CD4-positive, alpha-beta T cell treated with Interleukin-10 for 1 hour (primary cell): ENCODE measurements around the gene ATP5F1D.

Source experiments
- DNase-seq: peaks from one replicate; pipeline ENCODE4 v3.0.0-alpha.2; 2020

The ATP5F1D gene

DNA sequence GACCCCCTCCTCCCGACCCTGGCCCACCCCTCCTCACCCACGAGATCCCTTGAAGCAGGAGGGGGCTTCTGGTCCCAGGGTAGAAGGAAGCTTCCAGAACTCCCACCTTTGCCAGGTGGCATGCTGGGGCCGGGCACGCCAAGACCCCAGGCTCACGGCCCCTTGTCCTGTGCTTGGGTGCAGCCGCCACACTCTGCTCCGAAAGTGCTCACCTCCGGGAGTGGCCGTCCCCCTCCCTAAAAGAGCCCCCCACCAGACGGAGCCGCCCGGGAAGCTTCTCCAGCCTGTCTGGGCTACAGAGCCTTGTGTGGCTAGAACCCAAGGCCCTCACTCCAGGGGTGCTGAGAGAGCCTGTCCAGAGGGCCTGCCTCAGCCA, 42.4 kb downstream of the ATP5F1D start:
- no peak for DNase-seq

DNA sequence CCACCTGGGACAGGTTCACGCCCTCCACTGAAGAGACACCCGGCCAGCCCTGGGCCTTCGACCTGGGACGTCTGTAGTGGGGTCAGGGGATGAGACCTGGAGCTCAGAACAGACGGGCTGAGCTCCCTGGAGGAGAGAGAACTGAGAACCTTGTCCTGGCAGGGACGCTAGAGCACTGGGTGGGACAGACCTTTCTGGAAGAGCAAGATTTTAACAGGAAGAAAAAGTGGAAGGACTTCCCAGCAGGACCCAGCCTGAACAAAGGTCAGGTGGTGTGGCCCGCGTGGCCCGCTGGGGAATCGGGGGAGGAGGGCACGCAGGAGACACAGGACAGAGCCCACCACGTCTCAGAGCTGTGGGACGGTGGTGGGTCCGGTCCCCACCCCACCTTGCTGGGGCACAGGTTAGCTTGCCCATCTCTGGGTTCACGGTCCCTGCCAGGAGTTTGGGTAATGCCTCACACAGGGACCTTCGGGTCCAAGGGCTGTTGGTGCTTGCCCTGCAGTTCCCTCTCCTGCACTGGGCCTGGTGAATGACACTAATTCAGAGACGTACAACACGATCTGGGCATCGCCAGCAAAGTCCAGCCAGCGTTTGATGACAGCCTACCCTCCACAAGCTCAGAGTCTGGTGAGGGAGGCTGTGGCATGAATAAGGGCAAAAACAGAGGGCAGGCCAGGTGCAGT, 42.9 kb downstream of the ATP5F1D start:
- no peak for DNase-seq

- DNase-seq, result no peak
These were observed 43.6 kb downstream of the ATP5F1D start for GRCh38 chr19:1284979-1285736.

DNA sequence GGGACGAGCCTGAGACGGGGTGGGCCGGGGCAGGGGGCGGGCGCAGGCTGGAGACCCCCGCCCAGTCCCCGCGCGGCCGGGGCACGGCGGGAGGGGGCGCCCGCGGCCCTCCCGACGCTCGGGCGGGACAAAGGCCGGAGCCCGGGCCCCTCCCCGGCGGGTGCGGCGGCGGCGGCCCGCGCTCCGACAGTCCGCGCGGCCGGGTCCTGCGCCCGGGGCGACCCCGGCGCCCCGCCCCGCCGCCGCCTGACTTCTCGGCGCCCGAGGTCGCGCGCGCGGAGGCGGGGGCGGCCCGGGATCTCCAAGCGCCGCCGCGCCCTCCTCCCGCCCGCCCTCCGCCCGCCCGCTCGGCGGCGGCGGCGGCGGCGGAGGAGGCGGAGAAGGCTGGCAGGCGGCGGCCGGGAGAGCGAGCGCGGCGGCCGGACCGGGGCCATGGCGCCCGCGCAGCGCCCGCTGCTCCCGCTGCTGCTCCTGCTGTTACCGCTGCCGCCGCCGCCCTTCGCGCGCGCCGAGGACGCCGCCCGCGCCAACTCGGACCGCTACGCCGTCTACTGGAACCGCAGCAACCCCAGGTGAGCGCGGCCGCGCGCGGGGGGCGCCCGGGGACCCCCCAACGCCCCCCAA, 44.3 kb downstream of the ATP5F1D start, which contains the start of gene EFNA2:
Gene EFNA2, plus strand, starts transcription at position 137 of the 624 bp plus-strand sequence. Its CDS starts 296 bp downstream, at position 433.
- no peak for DNase-seq

- DNase-seq, result no peak
These were observed 45.2 kb downstream of the ATP5F1D start for GRCh38 chr19:1286487-1287353.

GRCh38 chr19:1287354-1288225, 46.0 kb downstream of the ATP5F1D start:
- DNase-seq, result no peak

DNA sequence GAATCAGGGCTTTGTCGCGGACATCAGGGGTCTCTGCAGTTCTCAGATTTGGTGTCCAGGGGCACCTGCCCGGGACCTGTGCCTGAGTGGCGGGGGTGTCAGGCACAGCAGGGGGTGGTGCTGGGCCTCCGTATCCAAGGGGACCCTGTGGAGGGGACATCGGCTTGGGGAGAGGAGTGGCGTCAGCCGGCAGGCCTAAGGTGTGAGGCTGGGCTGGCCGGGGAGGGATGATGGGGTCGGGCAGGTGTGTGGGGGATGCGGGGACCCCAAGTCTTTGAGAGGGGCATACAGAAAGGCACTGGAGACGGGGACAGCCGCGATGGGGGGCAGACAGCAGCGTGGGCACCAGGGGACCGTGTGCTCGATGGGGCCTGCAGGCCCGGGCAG, 46.7 kb downstream of the ATP5F1D start:
- DNase-seq, result no peak

- DNase-seq, result no peak
These were observed 47.5 kb downstream of the ATP5F1D start for GRCh38 chr19:1288833-1289685.

GRCh38 chr19:1289686-1290025, 48.1 kb downstream of the ATP5F1D start:
- no peak for DNase-seq

DNA sequence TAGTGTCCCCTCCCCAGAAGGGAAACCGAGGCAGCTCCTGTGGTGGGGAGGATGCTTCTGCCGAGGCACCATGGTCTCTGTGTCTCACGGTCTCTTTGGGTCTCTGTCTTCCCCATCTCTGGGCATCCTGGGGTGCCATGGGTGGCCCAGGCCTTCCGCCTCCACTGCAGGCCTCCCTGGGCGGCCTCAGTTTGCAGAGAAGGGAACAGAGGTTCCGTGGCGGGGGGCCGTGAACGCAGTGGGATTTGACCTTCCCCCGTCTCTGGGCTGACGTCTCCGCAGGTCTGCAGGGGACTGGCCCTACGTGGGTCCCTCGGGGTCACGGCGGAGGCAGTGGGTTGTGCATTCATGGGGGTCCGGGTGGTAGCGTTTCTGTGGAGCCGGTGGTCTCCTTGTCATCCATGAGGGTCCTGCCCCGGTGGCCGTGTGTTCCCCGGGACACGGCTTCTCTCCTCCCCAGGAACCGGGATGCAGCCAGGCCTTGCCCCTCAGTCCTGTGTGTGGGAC, 48.7 kb downstream of the ATP5F1D start:
- DNase-seq, result no peak

DNA sequence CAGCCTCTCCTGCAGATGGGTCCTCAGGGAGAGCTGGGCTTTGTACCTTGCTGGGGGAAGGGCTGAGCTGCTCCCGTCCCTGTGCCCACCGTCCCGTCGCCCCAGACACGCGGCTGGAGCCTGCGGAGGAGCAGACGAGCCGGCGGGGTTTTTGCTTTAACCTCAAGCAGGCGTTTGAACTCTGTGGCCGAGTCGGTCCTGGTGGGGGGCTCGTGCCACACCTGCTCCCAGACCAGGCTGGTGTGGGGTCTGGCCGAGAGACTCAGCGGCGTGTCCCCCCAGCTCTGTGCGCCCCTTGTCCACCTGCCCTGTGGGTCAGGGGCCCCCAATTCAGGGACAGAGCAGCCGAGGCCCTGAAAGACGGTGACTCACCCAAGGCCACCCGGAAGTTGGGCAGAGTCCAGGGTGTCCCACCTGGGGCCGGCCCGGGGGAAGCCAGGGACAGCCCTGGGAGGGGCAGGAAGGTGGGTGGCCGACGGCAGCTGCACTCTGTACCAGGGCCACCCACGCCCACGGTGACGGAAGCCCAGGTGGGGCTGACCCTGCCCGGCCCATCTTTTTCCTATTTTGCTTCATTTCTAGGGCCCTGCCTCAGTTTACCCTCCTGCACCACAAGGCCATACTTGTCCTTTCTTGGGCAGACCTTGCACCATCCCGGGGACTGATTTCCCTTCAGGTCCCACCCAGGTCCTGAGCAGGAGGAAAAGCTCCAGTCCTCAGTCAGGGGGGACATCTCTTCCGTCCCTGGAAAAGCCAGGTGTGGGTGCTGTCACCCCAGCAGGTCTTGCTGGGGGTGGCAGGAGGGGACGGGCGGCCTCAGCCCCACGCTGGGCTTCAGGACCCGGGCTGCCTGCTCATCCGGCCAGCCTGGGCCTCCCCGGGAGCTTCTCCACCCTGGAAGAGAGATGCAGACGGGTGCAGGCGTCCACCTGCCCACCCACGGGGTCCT, 49.4 kb downstream of the ATP5F1D start:
- no peak for DNase-seq

GRCh38 chr19:1291761-1292418, 50.3 kb downstream of the ATP5F1D start:
- DNase-seq, result no peak

DNA sequence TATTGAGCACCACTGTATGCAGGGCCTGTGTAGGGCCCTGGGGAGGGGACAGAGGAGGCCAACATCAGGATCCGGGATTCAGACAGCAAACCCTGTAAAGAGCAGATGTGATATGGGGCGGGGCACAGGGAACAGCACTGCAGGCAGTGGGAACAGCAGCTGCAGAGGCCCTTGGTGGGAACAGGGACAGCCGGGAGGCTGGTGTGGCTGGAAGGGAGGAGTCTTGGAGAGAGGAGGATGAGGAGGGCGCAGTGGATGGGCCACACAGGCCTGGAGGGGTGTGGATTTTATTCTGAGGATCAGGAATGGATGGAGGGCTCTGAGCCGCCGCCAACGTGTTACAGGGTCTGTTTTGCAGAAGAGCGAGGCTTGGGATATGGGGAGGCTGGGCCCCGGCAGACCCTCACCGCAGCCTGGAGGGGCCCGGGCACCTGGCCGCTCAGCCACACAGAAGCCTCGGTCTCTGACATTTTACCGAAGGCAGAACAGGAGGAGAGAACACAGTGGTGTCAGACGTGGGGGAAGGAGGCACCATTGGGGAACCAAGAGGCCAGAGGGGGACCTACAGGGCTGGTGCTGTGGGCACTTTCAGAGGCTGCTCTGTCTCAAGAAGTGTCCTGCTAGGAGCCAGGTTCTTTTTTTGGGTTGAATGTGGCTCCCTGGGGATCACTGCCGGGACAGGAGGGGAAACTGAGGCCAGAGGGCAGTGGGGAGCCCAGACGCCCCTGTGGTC, 51.0 kb downstream of the ATP5F1D start:
- no peak for DNase-seq

DNA sequence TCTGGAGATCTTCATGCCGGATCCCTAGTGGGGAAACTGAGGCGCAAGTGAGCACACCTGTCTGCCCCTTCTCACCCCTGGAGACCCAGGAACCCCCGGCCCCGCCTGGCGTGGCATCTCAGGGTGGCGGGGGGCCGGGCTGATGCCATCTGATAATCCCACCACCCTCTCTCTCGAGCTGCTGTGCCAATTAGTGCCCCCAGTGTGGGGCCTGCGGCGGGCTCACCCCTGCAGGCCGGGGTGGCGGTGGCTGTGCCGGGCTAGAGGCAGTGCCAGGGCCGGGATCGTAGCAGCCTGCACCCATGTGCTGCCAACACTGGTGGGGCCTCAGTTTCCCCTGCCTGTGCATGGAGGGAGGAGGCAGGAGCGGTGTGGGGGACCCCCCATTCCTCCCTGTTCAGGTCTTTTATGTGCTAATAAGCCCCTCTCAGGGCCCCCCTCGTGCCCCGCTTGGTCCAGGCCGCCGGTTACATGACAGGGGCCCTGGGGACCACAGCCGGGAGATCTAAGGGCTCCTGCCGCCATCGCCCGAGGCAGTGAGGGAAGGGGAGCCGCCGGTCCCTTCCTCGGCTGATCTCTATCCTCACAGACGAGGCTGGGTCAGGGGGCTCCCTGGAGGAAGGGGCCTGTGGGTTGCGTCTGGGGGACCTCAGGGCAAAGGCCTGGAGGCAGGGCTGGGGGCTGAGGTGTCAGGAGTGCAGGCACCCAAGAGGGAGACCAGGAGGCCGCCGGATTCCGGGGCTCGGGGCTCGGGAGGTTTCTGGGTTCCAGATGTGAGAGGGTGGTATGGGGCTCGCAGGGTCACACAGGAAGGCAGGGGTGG, 52.4 kb downstream of the ATP5F1D start:
- no peak for DNase-seq
